ENCODE measurements around the gene PHF23.

PHF23 gene

GRCh38 chr17:7219812-7220592 is 19.3 kb downstream of the PHF23 start, which contains the start of the genes ACADVL and DLG4:
ACADVL (plus strand) TSS chr17:7219938; CDS start chr17:7219985, 47 bp downstream.
DLG4 (minus strand) TSS chr17:7219836.
- DNase-seq (ENCODE audit: low read depth in 2 of 2), result peak; percentile 84 to 91

- DNase-seq (ENCODE audit: low read depth in 2 of 2), result no peak
Observed at GRCh38 chr17:7219229-7219811, 19.9 kb downstream of the PHF23 start.

- no peak for DNase-seq (ENCODE audit: low read depth in 2 of 2)
Observed at GRCh38 chr17:7218758-7219157, 20.5 kb downstream of the PHF23 start.

GRCh38 chr17:7218166-7218565 is 21.1 kb downstream of the PHF23 start:
- DNase-seq (ENCODE audit: low read depth in 2 of 2), result no peak

DNA sequence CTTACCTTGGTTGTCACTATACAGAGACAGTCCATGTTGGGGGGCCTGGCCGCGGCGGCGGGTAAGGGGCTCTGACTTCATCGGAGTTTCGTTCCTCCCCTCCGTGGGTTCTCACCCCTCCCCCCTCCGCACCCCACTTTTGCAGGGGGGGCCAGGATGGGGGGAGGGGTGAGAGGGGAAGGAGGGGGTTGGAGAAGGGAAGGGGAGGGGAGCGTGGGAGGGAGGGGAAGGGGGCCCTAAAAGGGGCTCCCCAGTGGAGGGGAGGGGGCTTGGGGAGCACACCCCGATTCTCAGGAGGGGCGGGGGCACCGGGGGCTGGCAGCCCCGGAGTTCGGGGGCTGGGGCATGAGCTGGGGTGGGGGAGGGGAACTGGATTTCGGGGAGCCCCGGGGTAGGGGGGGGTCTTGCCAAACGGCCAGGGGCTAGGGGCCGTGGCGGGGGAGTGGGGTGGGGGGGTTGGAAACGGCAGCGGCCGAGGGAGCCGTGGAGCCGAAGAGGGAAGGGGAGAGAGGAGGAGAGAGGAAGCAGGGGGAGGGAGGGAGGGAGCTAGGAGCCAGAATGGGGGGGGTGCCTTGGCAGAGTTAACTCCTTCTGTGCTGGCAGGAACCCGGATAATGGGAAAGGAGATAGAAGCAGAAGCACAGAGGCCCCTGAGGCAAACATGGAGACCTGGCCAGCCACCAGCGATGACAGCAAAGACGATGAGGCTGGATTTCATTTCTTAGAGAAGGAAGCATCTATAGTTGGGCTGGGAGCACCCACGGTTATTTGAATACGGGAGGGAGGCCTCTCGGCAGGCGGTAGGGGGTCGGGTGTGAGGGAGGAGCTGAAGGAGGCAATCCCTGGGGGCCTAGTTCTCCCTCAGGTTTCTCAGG is 21.9 kb downstream of the PHF23 start:
- no peak for DNase-seq (ENCODE audit: low read depth in 2 of 2)

DNA sequence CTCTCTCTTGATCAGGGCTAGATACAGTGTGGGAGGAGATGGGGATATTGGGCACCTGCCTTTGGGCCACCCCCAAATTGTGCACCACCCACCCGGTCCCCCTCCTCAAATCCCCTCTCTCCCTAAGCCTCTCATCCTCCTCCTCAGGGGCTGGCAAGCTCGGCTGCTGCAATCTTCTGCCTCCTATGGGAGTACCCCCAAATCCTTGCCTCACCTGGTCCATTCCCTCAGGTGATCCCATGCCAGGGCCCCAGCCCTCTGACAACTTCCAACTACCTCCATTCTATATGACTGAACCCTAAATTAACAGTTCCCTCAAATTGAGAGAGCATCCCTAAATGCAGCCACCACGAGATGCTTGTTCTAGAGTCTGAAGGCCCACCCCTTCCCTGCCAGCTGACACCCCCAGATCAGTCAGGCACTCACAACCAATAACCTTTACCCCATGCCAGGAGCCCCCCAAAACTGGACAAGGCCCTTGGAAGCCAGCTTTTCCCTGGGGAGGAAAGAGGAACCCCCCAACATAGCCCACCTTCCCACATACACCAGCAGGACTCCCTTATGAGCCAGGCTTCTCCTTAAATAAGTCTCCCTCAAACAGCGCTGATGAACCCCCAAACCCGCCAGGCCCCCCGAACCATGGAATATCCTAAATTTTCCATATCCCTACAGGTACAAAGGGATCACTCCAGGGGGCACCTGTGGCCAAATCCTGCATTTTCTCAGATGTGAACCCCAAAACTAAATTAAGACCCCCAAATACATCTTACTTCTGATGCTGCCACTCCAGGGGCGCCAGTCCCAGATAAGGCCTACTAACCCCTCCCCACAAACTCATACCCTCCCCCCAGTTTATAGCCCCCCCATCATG is 22.8 kb downstream of the PHF23 start:
- DNase-seq (ENCODE audit: low read depth in 2 of 2), result no peak

DNA sequence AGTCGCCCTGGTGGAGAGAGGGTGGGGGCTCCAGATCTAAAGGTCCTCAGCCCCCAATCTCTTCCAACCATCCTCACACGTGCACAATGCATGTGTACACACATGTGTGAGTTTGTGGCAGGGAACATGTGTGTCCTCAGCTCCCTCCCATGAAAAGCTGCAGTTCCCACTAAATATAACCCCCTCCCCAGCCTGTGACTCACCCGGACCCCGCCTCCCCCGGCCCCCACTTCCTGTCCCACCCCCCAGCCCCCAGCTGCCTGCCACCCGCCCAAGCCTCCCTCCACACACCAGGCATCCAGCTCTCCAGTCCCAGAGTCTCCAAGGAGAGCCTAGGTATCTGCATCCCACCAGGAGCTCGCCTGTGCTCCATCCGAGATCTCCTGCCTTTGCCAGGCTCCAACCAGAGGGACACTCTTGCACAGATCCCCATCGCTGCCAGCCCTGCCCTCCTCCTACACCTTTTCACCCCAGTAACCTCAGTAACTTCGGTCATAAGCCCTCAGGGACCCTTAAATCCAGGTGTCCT is 23.5 kb downstream of the PHF23 start:
- DNase-seq (ENCODE audit: low read depth in 2 of 2), result no peak

DNA sequence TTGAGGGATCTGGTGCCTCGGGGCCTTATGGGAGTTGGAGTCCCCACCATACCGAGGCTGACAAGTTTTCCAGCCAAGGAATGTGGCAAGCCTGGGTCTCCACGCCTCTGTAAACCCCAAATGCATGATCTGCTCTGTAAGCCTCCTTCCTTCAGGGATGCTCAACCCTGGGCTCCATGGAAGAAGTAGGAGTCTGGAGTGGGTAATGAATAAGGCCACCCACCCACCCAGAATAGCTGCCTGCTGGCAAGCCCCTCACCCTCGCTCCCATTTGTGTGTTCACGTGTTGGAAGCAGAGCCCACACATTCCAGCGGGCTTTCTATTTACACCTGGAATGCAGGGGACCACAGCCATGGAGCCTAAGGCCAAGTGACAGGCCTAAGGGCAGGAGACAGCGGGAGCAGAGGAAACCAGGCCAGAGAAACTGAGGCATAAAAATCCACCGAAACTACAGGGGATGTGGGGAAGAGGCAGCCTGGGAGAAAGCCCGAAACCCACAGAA is 24.1 kb downstream of the PHF23 start:
- no peak for DNase-seq (ENCODE audit: low read depth in 2 of 2)

- DNase-seq (ENCODE audit: low read depth in 2 of 2), result peak; percentile 100
Observed at GRCh38 chr17:7214300-7215135, 24.7 kb downstream of the PHF23 start.

- DNase-seq (ENCODE audit: low read depth in 2 of 2), result no peak
Observed at GRCh38 chr17:7213895-7214299, 25.4 kb downstream of the PHF23 start.

DNA sequence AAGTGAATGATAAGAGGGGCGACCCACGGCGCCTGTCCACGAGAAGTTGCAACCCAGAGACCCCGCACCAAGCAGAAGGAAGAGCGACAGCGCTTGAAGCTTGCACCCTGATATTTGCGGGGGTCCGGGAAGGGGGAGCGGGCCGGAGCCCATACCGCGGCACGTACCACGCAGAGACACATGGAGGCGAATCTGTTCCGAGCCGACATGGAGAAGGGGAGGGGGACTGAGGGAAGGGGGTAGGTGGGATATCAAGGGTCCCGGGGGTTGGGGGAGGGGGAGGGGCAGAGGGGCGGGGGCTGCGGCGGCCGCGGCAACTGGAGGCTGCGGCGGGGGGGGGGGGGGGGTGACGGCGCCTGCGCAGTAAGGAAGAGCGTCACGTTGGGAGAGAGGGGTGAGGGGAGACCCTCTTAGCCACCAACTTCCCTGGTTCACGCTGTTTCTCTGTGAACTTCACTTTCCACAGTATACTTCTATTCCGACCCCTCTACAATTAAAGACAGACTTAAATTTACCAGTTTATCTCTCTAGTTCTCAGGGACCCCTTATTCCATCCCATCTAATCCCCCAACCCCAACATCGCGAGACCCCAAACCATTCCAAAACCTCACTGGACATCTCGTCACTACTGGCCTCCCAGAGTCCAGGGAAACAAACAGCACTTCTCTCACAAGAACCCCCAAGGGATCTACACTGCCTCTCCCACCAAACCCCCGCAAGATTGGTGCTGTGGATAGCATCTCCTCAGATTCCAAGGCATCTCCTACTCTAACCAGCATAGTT is 27.6 kb downstream of the PHF23 start:
- no peak for DNase-seq (ENCODE audit: low read depth in 2 of 2)

DNA sequence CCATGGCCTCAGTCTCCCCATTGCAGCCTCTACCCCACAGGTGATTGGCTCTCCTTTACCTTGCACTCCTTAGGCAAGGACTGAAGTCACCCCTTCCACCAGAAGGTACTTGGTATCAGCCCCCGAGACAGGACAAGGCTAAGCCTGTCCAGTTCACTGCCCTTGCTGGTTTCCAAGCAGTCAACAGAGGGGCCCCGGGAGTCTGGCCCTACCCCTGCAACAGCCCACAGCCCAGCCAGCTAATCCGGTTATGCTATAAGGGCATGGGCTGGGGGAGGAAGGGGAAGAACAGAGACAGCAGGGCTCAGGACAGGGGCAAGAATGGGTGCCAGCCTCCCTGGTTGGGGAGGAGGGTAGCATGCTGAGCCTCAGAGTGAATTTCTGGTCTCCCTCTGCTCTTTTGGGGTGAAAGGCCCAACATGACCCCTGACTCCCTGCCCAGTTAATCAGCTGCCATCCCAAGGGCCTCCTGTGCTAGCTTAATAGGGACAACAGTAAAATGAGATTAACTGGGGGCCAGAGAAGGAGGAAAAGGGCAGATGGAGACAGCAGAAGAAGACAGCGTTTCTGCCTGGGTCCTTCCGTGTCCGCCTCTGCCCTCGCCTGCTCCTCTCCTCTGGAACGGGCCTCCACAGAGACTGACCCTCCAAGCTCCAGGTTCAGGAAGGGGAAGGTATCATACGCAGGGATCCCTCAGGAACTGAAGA is 30.4 kb downstream of the PHF23 start:
- no peak for DNase-seq (ENCODE audit: low read depth in 2 of 2)

DNA sequence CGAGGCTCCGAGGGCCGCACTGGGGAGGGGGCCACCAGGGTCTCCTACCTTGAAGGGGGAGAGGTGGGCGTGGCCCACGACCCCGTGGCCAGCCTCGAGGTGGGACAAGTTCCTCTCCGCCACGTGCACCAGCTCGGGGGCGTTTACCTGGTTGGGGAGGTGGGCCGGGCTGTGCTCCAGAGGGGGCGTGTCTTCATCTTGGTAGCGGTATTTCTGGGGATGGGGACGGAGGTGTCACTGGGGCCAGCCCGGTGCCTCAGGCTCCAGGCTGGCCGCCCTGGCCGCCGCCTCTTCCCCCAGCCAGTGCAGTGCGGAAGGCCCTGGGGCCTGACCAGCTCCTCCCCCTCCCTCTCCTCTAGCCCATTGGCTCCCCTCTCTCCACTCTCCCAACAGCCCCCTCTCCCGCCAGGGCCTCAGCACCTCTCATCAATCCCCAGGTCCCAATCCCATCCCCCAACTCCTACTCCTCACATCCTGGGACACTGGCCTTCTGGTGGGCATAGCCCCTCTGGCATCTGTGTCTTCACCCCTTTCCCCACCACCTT is 31.2 kb downstream of the PHF23 start:
- no peak for DNase-seq (ENCODE audit: low read depth in 2 of 2)

- no peak for DNase-seq (ENCODE audit: low read depth in 2 of 2)
Observed at GRCh38 chr17:7207120-7208001, 31.9 kb downstream of the PHF23 start.

DNA sequence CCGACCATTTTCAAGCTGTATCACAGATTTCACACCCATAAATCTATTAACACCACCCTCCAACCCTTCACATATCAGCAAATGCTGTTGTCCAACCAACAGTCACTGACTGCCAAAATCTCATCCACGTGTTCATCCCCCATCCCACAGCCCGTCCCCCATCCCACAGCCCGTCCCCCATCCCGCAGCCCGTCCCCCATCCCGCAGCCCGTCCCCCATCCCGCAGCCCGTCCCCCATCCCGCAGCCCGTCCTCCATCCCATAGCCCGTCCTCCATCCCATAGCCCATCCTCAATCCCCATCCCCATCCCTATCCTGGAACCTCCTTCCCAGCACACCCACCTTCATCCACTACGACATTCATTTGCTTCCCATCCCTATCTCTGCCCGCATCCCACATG is 33.7 kb downstream of the PHF23 start:
- DNase-seq (ENCODE audit: low read depth in 2 of 2), result no peak

DNA sequence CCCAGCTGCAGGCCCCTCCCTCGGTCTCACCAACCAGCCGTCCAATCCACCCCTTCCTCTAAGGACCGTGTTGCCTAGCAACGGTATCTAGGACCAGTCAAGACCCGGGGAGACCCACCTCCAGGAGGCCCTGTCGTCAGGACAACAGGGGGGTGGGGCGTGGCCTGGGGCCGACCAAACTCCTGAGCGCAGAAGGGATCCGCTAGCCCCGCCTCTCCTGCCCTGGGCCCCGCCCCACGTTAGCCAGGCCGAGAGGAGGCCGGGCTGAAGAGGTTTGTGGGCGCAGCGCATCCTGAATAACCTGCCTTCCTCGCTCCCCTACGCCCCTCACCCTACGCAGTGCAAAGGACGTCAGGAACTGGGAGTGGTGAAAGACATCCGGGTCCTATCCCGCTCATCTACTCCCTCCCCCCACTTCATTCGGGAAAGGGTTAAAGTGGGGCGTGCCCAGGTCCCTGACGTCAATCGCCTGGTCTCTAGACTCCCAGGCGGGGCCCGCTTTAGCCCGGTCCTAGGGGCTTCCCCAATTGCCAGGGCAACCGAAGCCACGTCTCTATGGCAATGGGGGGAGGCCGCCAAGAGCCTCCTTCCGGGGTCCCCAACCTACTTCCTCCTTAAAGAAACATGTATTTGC is 34.3 kb downstream of the PHF23 start:
- peak; percentile 88 to 91 for DNase-seq (ENCODE audit: low read depth in 2 of 2)

GRCh38 chr17:7204336-7204735 is 34.9 kb downstream of the PHF23 start:
- no peak for DNase-seq (ENCODE audit: low read depth in 2 of 2)
